Hypothalamus (tissue), 51 donors: ENCODE data around the gene SLC5A10.
"Not testable (repeated sequence)": the region's sequence is repeated elsewhere in the genome, so short reads cannot be mapped to it uniquely, and the experiment has no call there.

Source experiments
- DNase-seq, 51 donors: peaks; one replicate each; lab custom pipeline; 2025; lab: John Stamatoyannopoulos, UW

Gene SLC5A10

DNA sequence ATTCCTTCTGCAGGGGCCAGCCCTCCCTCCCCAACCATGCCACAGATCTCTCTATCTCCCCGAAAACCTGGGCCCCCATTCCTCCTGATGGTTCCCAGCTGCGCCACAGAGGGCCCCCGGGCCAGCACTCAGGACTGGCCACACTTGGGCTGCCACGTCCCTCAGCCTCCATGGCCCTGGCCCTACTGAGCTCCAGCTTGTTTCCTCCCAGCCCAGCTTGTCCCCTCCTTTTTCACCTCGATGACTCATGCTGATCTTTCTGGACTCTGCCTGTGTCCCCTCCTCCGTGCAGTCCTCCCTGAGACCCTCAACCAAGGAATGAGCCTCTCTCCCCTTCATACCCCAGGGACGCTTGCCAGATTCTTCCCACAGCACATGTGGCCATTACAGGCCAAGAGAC, 63.5 kb downstream of the SLC5A10 start:
- DNase-seq: no peak

DNA sequence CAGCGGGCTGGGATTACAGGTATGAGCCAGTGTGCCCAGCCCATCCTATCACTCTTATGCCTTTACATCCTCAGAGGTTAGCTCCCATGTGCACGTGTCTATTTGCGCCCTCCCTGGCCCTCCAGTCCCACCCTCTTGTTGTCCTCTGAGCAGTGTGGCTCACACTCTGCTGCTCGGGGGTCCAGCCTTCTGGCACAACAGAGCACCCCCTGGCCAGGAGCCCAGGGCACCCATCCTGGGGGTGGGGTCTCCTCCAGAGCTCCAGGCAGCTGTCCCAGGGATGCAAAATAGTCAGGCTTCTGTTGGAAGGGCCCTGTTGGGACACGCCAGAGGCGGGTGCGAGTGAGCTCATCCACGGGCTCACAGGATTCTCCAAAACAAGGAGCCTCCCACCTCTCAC, 64.3 kb downstream of the SLC5A10 start:
- DNase-seq: no peak

DNA sequence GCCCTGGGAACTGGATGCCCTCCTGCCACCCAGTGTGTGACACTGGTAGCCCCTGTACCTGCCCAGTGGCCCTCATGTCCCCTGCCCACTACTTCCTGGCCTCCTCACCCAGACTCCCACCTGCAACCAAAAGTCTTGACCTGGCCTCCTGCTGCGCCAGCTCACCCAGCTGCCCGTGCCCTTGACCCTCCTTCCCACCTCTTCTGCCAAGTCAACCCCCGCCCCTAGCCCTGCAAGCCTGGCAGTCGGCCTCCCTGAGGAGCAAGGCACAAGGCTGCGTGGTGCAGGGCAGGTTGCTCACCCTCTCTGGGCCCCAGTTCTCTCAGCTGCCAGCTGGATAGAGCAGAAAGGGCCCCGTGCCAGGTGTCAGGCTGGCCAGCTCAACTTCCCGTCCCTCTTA, 64.9 kb downstream of the SLC5A10 start:
- no peak for DNase-seq

DNA sequence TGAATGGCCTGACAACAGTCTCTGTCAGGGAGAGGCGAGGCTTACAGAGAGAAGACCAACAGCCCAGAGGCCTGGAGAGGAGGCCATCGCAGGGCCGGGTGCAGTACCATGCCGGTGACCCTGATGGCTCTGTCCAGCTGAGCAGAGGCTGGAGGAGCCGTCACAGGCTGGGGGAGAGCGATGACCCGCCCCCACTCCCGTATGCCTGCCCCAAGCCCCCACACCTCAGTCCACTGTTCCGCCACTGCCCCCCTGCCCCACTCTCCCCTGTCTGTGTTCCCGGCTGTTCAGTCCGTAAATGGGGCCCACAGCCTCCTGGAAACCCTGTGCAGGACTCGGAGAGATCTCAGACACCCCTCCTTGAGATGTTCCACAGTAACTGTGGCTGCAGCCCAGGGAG, 65.4 kb downstream of the SLC5A10 start:
- DNase-seq: no peak

DNA sequence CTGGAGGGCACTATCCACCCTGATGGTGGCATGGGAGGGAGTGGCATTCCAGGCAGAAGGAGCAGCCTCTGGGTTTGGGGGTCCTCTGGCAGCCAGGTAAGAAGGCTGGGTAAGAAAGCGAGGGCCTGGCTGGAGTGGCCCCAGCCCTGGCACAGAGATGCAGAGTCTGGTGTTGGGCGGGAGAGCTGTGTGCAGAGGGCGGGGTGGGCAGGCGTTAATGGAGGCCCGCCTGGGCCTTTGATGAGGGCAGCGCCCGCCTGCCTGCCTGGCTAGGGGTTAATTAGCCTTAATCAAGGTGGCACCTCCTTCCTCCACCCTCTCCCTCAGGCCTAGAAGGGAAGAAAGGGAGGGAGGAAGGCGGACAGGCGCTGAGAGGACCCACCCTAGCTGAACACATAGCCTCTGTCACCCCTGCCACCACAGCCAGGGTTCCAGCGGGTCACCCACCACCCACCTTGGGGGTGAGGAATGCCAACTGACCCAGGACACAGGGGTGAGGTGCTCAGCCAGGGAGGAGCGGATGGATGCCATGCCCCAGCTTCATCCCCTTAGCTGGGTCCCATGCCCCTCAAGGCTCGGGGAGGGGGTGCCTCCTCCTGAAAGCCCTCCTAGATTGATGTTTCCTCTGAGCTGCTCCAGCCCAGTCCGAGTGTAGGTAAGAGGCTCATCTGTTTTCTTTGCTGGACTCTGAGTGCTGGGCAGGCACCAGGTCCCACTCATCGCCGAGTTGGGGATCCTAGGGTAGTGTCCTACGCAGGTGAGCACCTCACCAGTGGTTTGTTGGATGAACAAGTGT, 66.0 kb downstream of the SLC5A10 start:
- no peak for DNase-seq

DNA sequence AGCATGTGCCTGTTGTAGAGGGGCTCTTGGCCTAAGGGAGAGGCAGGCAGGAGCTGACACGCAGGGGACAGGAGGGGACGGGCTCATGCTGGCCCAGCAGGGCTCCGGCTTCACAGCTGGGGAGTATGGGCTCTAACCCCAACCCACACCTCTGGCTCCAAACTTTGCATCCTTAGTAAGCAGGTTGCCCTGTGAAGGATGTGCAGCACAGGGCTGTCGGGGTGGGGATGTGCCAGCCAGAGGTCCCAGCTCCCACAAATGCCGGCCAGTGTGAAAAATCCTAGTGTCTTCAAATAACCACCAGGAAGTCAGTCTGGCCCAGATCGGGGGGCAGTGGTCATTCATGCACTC, 66.6 kb downstream of the SLC5A10 start:
- no peak for DNase-seq

DNA sequence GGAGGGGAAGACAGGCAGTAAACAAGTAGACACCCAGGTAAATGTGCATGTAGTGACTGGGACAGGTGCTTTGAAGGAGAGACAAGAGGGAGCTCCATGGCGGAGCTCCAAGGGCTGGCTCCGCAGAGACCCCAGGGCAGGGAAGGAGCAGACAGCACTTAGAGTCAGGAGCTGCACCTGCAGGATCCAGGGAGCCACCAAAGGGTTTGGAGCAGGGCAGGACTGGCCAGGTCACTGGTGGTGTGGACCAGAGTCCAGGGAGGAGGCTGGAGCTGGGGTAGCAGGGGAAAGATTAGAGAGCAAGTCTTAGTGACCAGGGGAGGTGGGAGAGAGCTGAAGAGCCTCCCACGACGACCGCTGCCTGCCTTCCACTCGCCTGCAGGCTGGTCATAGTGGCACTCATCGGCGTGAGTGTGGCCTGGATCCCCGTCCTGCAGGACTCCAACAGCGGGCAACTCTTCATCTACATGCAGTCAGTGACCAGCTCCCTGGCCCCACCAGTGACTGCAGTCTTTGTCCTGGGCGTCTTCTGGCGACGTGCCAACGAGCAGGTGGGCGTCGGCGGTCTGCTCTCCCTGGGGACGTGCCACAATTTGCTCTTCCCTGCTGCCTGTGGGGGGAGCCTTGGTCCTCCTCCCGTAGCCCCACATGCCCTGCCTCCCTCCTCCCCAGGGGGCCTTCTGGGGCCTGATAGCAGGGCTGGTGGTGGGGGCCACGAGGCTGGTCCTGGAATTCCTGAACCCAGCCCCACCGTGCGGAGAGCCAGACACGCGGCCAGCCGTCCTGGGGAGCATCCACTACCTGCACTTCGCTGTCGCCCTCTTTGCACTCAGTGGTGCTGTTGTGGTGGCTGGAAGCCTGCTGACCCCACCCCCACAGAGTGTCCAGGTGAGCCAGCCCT, 67.3 kb downstream of the SLC5A10 start:
- DNase-seq: no peak

DNA sequence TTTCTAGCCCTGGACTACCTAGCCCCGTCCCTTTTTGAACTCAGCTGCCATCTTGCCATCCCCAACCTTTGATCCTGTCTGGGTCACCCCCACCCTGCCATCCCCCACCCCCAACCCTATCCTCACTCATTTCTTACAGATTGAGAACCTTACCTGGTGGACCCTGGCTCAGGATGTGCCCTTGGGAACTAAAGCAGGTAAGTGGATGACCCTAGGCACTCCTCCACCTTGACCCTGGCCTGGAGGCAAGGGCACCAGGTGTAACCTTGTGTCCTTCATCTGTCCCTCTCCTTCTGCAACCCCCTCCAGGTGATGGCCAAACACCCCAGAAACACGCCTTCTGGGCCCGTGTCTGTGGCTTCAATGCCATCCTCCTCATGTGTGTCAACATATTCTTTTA, 68.1 kb downstream of the SLC5A10 start:
- no peak for DNase-seq

DNA sequence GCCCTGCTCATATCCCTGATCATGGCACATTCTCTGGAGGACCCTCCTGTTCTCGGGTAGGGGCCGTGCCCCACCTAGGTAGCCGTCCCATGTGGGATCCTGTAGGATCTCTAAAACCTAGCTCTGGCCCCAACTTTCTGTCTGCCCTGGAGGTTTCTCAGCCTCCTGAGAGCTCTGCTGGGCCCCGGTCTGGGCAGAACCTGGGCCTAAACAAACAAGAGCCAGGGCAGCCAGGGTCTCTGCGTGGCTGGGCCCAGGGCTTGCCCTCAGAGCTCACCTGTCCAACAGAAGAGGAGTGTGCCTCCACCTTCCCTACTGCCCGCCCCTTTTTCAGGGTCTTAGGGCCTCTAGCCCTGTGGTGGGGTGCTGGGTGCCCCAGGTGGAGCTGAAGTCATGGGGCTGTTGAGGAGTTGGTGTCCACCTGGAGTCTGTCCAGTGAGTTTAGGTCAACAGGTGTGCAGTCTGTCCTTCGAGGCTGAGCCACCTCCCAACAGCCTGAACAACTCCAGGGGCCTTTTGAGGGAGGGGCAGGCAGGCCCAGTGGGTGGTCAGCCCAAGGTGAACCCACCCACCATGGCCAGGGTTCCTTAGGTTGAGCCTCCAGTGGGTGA, 69.2 kb downstream of the SLC5A10 start:
- DNase-seq: not testable (repeated sequence)

DNA sequence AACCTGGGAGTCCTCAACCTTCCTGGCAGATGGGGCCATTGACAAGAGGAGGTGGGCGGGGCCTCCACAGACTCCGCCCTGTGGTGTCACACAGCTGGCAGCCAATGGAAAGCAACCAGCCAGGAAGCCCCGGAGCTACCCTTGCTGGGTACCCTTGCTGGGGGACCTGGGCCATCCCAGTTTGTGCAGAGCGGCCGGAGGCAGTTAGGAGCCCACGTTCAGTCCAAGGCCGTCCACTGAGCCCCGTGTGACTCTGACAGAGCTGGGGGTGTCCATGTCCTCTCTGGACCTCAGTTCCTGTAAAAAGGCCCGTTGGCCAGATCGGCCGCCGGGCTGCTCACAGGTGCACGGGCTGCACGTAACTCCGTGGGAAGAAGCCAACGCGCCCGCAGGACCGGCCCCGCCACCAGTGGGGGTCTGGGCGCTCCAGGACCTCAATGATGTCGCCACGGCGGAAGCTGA, 69.7 kb downstream of the SLC5A10 start:
- no peak for DNase-seq

DNA sequence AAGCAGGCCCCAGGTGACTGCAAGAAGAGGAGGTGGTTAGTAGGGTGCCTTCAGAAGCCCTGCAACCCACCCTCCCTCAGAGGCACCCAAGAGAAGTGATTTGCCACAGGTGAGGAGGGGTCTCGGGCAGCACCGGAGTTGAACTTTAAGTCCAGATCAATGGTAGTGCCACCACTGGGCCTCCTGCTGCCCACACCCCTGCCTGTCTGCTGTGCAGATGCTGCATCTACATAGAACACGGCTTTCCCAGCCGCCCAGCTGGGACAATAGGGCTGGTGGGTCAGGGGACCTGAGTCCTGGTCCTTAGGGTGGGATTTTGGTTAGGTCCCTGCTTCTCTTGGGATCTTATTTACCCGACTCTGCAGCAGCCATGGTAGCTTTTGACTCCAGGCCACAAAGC, 70.2 kb downstream of the SLC5A10 start:
- DNase-seq: no peak

DNA sequence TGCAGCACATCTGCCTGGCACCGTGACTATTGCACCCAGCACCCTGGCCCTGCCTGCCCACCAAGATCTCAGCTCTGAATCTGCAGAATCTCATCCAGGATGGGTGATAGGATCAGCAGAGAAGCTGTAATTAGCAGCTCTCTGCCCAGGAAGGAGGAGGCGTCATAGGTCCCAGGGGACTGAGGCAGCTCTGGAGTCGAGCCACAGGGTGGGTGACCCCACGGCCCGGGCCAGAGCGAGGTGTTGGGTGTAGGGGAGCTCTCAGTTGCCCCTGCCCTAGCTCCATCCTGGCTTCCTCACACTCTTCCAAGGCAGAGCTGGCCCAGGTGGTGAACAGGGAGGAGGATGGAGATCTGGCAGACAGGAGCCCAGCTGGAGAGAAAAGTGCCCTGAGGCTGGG, 70.8 kb downstream of the SLC5A10 start:
- no peak for DNase-seq

DNA sequence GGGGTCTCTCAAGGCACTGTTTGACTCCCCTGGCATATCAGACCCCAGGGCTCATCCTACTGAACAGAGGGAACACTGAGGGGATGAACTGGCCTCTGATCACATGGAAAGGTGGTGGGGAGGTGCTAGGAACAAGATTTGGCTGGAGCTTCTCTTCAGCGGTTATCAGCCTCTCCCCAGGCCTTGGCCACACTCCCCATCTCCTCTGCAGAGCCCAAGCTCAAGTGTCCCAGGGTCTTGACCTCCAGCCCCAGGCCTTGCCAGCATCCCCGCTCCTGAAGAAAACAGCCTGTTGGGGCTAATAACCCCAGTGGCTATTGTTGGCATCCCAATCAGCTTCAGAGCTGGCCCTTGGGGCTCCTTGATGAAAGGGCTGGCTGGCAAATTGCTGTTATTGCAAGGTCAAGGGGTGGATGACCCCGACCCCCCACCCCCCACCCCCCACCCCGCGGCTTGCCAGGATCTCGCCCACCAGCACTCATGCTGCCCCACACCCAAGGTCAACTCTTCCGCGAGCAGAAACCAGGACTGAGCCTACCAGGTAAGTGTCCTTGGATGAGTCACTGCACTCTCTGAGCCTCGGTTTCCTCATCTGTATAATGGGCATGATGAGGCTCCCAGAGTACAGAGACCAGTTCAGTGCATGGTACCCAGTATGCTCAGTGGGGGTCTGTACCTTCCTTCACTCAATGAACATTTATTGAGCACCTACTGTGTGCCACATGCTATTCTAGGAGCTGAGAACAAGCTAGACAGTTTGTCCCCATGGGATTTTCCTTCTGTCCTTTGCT, 71.4 kb downstream of the SLC5A10 start:
- no peak for DNase-seq

DNA sequence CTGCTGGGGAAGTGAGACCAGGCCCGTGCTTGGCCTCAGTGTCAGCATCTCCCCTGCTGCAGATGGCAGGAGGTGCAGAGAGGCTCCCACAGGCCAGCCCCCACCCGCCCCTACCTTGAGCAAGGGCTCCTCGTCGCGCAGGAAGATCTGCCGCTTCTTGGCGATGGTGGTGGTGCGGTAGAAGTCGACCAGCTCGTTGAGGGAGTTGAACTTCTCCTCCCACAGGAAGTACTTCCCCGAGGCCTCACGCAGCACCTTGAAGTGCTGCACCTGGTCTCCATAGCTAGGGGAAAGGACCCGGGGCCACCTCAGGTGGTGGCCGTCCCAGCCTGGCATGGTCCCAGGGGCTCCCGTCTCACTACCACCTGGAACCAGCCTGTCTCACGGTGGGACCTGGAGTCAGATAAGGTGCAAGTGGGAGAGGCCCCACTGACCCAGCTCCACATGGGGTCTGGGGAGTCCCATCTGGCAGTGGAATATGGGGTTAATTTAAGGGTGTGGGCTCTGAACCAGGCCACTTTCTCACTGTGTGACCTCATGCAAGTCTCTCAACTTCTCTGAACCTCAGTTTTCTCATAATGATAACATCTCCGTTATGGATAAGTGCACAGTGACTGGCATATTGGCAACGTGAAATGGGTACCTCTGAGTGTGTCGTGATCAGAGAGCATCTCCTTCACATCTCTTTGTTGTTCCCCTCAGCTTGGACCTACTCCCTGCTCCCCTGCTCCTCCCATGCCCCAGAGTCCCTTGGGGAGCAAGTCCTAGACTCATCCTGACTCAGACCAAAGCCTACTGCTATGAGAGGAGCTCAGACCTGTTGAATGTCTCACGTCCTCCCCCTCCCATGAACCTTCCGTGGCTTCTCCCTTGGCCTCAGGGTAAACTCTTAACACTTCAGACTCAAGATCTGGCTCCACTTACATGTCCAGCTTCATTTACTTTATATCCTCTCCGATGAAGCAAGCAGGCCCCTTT, 72.4 kb downstream of the SLC5A10 start:
- DNase-seq: no peak

DNA sequence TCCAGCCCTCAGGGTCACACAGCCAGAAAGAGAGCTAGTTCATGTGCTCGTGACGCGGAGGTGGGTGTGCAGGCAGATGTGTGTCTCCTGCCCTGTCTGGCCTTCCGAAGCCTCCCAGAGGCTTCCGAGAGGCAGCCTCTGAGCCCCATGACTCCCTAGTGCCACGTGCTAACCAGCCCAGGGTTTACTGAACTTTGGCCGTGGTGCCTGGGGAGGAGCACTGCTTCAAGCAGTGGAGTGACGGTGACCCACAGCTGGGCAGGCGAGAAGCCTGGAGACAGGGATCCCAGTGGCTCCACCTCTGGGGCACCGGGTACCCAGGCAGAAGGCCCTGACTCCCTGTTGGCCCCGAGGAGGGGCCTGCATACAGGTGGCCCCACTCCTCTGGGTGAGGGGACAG, 76.7 kb downstream of the SLC5A10 start:
- not testable (repeated sequence) for DNase-seq

DNA sequence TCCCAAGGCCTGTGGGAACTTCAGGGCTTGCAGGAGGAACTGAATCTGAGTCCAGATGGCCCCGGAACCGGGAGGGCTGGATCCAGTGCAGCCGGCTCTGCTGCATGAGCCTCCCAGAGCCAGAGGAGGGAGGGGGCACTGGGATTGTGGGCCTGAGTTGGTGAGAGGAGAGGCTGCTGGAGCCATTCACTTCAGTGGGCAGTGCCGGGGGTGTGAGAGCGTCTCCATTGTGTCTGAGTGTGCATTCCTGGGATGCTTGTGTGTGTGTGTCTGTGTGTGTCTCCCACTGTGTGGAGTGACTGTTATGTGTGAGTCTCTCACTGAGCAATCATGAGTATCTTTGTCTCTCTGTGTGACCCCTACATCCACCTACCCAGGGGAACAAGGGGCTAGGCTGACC, 77.8 kb downstream of the SLC5A10 start:
- not testable (repeated sequence) for DNase-seq

DNA sequence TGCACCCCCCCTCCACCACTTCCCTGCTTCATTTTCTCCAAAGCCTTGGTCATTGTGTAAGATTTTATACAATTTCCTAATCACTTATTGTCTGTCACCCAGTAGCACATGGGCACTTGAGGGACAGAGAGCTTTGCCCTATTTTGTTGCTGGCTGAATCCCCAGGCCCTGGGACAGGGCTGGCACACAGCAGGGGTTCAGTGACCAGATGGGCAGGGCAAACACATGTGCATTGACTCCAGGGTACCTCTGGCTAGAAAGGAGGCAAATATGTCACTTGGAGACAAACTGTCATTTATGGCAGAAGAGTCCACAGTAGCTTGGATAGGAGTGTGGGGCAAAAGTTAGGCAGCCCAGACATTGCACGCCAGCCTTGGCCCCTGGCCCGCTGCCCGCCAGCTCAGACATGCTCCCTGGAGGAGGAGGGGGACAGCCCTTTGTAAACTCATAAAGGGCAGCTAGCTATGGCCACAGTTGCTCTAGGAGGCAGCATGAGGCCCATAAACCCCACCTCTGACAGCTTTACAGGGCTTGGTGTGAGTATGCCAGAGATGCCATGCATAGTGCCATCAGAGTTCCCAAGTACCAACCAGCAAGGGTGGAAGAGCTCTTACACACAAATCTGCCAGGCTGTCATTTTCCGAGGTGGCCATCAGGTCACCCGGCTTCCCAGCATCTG, 78.9 kb downstream of the SLC5A10 start:
- not testable (repeated sequence) for DNase-seq

DNA sequence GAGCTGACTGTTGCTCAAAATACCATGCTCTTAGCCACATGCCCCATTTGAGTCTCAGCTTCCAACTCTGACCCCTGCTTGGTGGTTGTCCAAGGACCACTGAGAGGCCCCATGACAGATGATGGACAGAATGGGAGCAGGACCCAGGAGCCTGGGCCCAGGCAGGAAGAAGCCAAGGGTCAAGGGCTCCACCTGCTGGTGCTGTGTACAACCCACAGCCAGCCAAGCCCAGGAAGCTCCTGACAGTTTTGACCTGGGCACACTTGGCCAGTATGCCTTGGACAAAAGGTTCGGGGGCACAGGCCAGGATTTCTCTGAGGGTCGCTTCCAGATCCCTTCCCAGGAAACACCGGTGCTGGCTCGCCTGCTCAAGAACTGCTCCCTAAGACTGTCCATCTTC, 79.8 kb downstream of the SLC5A10 start:
- DNase-seq: not testable (repeated sequence)
